Lower lobe of right lung (tissue), 2 donors: Measurements from ENCODE around the gene BRAT1. TPM values are rescaled to one million over a fixed set of nuclear protein-coding genes. Genes with fewer than 3 reads are reported as not detected.
A peak's percentile ranks its signal among the peaks of the same experiment; 100 is the strongest.

Experiments used
- ATAC-seq, 2 donors: fragments of 200-7000 bp; cut with Tn5 transposase; one replicate each; pipeline ENCODE4 v1.9.1; 2020 to 2022; ENCODE audit warnings: mild to moderate bottlenecking in 2 of 2, moderate library complexity in 2 of 2
- DNase-seq: peaks from one replicate; pipeline ENCODE4 v3.0.0-alpha.2; 2020
- H3K27ac ChIP-seq: fragments of 200-600 bp; one replicate; pipeline ENCODE4 v1.8.0; 2022
- H3K27me3 ChIP-seq: fragments of 200-600 bp; one replicate; pipeline ENCODE4 v1.8.0; 2022; ENCODE audit warnings: low read depth
- H3K36me3 ChIP-seq: fragments of 200-600 bp; one replicate; pipeline ENCODE4 v1.8.0; 2022; ENCODE audit warnings: mild to moderate bottlenecking
- H3K4me1 ChIP-seq: fragments of 200-600 bp; one replicate; pipeline ENCODE4 v1.8.0; 2022
- H3K4me3 ChIP-seq: fragments of 200-600 bp; one replicate; pipeline ENCODE4 v1.8.0; 2022; ENCODE audit warnings: mild to moderate bottlenecking
- H3K9me3 ChIP-seq: fragments of 200-600 bp; one replicate; pipeline ENCODE4 v1.8.0; 2022
- CTCF ChIP-seq: fragments of 200-600 bp; IDR thresholded peaks from one replicate; pipeline ENCODE4 v1.8.0; 2022; ENCODE audit warnings: antibody characterized with exemption, mild to moderate bottlenecking
- intact Hi-C: fragments of 100-400 bp; cut with DNase I; formaldehyde crosslinking; loops from one replicate; pipeline ENCODE4 v1.11.0; 2022
- total RNA-seq: library from RNA; stranded (reverse); fragmentation: NEBNext Ultra II Directional; extraction: Animal tissue kit (Norgen Biotek cat#: 25700); gene quantifications from one replicate; pipeline ENCODE4 v1.2.1, GENCODE V29; 2021
- donor health status: DM: no; HTN: yes; CAD: no; lungs with severe emphysema.

Gene BRAT1
- total RNA-seq, 1 donor from 2014 or later = 24.4 TPM

- Histone ChIP-seq H3K4me3 (no peak overlapping the region), H3K9me3 (no peaks in the 10 kb centered on the region), H3K27ac (peak overlapping the region; percentile 68), H3K36me3 (no peaks in the 10 kb centered on the region), H3K4me1 (peaks cover 49% of the 10 kb centered on the region), H3K27me3 (no peaks in the 10 kb centered on the region)
- ATAC-seq (no peak), DNase-seq (no peak)
- intact Hi-C loops = no loop called here
- TF ChIP-seq CTCF = no peak
Observed at GRCh38 chr7:2507208-2507916, 48.0 kb downstream of the BRAT1 start.

GRCh38 chr7:2505401-2505800, 49.9 kb downstream of the BRAT1 start:
- ATAC-seq (no peak), DNase-seq (no peak)
- H3K4me3 ChIP-seq = no peak overlapping the region
- no peak for TF ChIP-seq CTCF
- no peaks in the 10 kb centered on the region for H3K27me3 ChIP-seq
- H3K27ac ChIP-seq = no peak overlapping the region
- no peaks in the 10 kb centered on the region for H3K9me3 ChIP-seq
- peaks cover 29% of the 10 kb centered on the region for H3K4me1 ChIP-seq
- intact Hi-C loops = no loop called here
- no peaks in the 10 kb centered on the region for H3K36me3 ChIP-seq

- ATAC-seq (no peak), DNase-seq (no peak)
- Histone ChIP-seq H3K36me3 (no peaks in the 10 kb centered on the region), H3K4me1 (peaks cover 24% of the 10 kb centered on the region), H3K9me3 (no peaks in the 10 kb centered on the region), H3K4me3 (no peak overlapping the region), H3K27ac (no peak overlapping the region), H3K27me3 (no peaks in the 10 kb centered on the region)
- intact Hi-C loops = no loop called here
- no peak for TF ChIP-seq CTCF
Observed at GRCh38 chr7:2504889-2505375, 50.4 kb downstream of the BRAT1 start.

- Histone ChIP-seq H3K4me3 (no peak overlapping the region), H3K36me3 (no peaks in the 10 kb centered on the region), H3K27me3 (peaks cover under 1% of the 10 kb centered on the region), H3K4me1 (peaks cover 18% of the 10 kb centered on the region), H3K9me3 (no peaks in the 10 kb centered on the region), H3K27ac (no peak overlapping the region)
- ATAC-seq = no peak
- no peak for DNase-seq
- intact Hi-C loops = no loop called here
- TF ChIP-seq CTCF = no peak
Observed at GRCh38 chr7:2504128-2504888, 51.0 kb downstream of the BRAT1 start.

GRCh38 chr7:2503056-2503941, 52.0 kb downstream of the BRAT1 start:
- H3K9me3 ChIP-seq = no peaks in the 10 kb centered on the region
- intact Hi-C loops = no loop called here
- no peak overlapping the region for H3K4me3 ChIP-seq
- TF ChIP-seq CTCF = no peak
- ATAC-seq (no peak), DNase-seq (no peak)
- H3K36me3 ChIP-seq = no peaks in the 10 kb centered on the region
- H3K4me1 ChIP-seq = peaks cover 8% of the 10 kb centered on the region
- H3K27me3 ChIP-seq = peaks cover 10% of the 10 kb centered on the region
- H3K27ac ChIP-seq = no peak overlapping the region
